Fibroblast of skin of left quadriceps (primary cell): ENCODE data around the gene ZNF687.

Experiments used
- DNase-seq, 2 experiments: peaks; one replicate each; pipeline ENCODE4 v3.0.0-alpha.2; 2013; ENCODE audit warnings: low read depth in 2 of 2

Gene ZNF687

DNA sequence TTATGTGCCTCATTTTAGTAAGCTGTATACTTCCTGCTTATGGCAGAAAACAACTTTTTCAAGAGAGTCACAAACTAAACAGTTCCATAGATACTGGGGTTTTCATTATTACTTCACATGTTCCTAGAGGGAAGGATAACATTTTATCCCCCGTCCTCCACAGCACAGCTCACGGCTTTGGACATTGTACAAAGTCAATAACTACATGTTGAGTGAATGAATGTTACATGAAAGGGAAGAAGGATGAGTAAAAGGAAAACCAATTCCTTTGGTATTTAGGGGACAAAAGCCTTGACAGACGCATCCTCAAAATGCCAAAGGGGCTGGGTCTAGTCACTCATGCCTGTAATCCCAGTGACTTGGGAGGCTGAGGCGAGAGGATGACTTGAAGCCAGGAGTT, 30.3 kb downstream of the ZNF687 start:
- no peak for DNase-seq

DNA sequence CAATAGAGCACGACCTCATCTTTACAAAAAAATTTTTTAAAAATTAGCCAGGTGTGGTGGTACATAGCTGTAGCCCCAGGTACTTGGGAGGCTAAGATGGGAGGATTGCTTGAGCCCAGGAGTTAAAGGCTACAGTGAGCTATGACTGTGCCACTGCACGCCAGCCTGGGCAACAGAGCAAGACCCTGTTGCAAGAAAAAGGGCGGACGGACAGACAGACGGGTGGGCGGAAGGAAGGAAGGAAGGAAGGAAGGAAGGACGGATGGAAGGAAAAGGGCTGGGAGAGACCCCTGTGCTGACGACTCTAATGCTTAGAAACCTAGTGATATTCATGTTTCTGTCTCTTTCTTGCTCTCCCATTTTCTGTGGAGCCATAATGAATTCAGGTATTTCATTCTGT, 30.7 kb downstream of the ZNF687 start:
- no peak for DNase-seq

DNA sequence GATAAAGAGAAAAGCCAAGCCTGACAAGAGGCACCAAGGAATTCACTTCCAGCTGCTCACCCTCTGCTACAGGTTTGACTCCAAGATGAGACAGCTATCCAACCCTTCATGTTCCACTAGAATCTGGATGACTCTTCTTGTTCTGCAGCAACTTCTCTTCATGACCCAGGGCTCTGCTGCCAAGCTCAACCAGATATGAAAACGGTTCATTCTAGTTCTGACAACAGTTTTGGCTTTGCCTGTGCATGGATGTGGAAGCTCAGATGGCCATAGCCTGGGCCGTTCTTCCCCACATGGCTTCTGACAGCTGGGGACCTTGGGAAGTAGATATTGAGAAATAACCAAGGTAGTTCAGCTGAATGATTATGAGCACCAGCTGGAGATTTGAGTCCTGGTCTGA, 31.4 kb downstream of the ZNF687 start:
- no peak for DNase-seq

DNA sequence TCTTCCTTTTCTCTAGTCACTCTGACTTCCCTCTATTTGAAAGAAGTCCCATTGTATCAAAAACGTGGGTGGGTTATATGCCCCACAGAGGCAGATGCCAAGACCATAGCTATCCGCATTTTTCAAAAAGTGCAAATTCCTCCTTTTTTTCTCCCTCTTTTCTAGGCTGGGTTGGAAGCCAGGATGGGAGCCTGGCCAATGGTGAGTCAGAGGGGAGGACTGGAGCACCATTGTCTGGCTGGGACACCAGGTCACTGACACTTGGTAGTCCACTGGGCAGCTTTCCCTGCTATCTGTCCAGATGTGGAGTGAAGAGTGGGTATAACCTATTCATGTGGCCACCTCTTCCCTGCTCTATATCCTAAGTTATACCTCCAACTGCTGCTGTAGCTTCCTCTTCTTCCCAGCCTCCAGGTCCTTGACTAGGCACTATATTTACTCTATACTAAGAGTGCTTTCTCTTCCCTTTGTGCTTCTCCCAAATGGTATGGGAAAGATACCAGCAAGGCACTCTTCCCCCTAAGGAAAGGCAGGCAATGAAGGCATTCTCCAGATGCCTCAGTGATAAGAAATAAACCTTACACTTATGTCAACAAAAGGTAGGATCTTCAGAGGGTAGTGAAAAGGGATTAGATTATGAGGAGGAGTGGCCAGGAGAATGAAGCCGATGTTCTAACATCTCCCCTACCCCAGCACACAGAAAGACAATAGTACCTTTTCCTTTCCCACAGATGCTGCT, 32.2 kb downstream of the ZNF687 start:
- no peak for DNase-seq

DNA sequence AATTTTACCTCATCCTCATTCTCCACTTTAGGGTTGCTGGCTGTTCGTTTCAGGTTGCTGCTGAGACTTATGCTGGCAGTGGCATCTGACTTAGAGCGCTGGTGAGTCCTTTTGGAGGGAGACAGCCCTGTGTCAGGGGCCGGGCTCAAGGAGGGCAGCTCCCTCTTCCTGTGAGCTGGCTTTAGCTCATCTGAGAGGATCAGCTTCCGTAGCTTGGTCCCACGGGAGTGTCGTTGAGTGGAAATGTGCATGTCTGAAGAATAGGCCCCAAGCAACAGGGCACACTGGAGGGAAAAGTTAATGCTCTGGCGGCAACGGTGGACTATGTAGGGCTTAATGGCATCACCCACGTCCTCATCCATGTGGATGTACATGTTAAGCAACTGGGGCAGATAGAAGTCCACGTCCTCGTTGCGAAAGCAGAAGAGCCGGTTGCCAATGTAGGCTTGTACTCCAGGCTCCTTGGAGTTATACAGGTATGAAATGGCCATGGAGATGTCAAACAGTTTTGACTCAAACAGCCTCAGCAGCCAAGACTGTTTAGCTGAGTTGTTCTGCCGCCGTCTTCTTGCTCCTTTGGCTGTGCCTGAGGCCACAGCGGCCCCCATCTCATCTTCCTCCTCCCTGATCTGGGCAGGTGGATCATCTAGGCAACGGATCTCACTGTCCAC, 33.6 kb downstream of the ZNF687 start:
- DNase-seq: no peak

DNA sequence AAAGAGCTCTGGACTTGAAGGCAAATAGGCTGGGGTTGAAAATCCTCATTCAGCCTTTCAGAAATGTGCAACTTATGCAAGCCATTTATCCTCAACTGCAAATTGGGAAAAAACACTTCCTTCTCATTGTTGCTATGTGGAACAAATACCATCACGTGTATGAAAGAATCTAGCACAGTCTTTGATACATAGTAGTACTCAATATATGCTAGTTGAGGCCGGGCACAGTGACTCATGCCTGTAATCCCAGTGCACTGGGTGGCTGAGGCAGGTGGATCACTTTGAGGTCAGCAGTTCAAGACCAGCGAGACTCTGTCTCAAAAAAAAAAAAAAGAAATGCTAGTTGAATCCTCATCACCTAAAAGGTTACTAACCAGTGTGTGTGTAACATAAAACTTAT, 36.9 kb downstream of the ZNF687 start:
- DNase-seq: no peak

DNA sequence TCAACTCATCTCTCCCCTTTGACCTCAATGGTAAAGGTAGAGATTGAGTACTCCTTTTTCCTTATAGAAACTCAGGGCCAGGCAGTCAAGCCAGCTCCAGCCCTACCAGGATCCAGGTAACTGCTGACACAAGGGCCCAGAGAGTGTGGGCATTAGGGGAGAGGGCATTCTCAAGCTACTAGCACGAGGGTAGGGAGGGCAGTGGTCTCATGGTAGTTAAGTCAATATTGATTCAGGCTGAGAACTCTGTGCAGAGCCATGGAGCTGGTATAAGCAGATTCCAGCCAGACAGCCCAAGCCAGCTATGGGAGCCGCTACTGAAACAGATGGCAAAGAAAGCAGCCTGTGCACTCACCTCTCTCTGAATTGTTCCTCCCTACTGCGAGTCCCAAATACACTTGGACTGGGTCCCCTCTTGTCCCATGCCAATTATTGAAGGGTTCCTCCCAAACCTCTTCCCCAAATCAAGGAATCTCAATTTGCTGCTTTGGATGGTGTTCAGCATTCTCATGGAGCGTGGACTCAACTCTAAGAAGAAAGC, 42.4 kb downstream of the ZNF687 start:
- DNase-seq: no peak

DNA sequence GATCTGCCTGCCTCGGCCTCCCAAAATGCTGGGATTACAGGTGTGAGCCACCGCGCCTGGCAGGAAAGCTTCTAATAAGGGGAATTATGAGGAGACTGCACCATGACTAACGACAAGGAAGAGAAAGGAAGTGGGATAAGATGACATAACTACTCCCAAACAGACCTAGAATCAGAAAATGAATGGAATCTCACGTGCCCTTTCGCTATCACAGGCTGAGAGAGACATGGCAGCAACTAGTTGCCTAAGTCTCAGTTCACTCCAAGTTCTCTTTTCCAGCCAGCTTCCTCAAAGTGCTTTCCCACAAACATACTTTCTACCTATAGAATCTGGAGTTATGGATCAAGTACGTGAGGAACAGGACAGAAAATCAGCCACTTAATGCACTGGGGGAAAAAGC, 43.1 kb downstream of the ZNF687 start:
- DNase-seq: no peak

DNA sequence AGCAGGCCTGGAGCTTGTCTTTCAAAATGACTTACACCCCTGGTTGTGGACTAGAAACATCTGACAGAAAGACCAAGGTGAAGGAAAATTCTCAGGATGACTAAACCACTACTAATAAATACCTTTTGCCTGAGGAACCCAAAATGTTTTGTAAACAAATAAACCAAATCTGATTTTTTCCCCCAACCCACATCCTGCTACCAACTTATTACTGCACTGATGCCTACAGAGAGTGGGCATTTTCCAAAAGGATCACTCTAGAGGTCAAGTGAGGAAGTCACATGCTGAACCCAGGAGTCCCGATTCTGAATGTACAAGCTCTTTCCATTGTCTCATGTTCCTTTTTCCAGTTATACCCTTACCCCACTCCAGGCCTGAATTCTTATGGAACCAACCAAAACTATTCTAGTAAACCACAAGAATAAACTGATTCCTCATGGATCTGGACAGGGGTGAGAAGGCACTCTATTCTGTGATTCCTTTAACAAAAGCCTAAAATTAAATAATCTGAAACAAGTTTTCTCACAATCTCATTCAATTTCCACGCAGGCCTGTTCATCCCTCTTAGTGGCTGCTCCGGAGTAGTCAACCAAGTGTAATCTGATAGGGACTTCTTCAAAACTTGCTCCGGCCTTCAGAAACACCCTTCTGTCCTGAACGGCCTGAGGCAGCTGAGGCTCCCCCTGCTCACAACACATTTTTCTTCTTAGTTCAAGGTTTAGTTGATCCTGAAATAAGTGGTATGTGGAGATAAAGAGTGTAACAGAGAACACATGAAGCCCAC, 43.7 kb downstream of the ZNF687 start:
- no peak for DNase-seq

DNA sequence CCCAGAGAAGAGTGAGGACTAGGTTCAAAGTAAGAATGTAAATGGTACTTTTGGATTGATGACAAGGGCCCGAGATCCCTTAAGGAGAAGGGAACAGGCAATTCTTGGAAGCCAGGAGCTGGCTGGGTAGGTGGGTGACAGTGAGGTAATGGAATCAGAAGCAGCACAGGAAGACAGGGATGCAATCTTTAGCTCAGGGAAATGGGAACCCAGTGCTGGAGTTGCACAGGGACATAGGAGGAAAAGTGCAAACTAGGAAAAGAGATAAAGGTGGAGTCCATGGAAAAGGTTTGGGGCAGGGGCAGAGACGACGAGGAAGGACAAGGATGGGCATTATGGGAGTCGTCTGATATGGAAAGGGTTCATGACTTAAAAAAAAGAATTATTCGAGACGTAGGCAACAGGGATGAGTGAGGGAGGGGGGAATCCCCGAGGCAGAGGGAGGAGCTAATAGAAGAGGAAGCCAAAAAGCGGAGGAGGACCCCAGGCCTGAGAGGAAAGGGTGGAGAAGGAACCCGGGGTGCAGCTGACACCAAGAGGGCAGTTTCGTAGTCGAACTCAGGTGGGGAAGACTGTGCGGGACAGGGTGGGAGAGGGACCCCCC, 44.6 kb downstream of the ZNF687 start:
- no peak for DNase-seq

DNA sequence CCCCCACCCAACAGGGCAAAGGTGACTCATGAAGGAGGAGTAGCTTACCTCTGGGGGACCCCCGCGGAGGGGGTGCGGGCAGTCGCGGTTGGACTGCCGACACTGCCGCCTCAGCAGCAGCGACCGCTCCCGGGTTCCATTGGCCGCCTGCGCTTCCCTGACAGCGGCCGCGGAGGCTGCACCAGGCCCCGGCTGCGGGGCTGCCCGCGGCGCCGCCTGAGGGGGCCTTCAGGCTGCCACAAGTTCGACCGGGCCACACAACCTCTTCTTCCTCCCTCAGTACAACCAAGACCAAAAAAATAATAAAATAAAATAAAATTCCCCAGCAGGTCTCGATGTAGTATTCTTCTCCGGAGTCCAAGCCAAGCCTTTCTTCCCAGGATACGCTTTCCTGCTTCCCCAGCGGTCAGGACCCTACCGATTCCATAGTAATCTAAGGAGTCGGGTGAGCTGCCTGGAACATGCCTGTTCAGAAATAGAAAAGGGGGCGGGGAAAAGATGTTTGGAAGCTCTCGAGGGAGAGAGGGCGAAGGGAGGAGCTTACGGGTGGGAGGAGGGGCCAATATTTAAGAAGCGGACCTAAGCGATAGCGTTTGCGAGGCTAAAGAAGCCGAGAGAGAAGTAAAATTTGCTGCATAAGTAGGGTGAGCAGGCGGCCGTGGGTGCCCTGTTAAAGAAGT, 45.3 kb downstream of the ZNF687 start, which contains the start of gene PI4KB:
Gene PI4KB, minus strand, starts transcription at position 194 of the 680 bp plus-strand sequence. CDS start 10,935 bp downstream, outside the sequence.
- peak; percentile 98 for DNase-seq

DNA sequence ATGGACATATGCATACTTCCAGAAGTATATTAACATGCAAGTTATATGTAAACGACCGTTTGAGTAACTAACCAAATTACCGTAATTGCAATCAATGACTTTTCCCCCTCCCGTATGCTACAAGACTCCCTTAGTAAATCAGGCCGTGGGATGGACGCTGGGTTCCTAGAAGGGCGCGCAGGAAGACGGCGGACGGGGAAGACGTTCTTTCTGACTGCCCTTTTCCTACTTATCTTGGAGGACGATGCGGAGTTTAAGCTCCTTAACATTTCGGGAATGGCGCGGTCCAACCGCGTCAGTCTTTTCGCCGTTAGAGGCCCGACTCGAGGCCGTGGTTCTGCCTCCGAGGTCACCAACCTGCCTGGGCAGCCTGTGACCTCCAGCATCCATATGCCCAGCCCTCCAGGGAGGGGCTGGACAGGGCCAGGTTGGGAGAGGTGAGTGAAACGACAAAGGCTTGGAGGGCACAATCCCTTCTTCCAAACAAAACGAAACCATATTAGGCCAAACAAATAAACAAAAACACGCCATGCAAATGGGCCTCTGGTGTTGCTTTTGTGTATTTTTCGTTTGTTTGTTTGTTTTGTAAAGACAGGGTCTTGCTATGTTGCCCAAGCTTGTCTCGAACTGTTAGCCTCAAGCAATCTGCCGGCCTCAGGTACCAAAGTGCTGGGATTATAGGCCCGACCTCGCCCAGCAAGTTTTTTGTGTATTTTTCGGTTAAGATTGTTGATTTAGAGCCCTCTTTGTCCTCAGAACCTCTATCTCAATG, 46.0 kb downstream of the ZNF687 start:
- no peak for DNase-seq

DNA sequence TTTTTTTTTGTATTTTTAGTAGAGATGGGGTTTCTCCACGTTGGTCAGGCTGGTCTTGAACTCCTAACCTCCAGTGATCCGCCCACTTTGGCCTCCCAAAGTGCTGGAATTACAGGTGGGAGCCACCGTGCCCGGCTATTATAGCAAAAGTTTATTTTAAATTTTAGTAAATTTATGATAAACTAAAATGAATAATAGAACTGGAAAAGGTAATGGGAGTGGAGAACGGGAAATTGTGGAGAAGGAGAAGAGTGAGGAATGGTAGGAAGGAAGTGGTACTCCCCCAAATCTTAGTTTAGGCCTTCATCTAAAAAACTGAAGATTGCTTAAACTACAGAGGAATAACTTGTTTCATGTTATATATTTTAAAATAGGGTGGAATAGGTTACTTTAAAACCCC, 52.7 kb downstream of the ZNF687 start:
- no peak for DNase-seq

DNA sequence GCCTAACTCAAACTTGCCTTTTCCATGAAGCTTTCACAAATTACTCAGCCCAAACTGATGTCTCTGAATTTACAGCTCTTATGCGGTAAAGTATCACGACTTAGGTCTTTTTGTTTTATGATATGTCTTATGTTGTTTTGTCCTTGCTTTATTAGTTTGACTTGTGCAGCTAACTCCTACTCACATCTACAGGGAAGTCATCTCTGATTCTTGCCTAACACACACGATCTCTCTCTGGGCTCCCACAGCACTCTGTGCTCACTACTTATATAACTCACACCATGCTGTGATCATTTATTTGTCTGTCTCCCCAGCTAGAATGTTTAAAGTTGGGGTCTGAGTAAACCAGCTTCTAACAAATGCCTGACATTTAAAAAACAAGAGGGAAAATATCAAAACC, 54.5 kb downstream of the ZNF687 start:
- DNase-seq: no peak

DNA sequence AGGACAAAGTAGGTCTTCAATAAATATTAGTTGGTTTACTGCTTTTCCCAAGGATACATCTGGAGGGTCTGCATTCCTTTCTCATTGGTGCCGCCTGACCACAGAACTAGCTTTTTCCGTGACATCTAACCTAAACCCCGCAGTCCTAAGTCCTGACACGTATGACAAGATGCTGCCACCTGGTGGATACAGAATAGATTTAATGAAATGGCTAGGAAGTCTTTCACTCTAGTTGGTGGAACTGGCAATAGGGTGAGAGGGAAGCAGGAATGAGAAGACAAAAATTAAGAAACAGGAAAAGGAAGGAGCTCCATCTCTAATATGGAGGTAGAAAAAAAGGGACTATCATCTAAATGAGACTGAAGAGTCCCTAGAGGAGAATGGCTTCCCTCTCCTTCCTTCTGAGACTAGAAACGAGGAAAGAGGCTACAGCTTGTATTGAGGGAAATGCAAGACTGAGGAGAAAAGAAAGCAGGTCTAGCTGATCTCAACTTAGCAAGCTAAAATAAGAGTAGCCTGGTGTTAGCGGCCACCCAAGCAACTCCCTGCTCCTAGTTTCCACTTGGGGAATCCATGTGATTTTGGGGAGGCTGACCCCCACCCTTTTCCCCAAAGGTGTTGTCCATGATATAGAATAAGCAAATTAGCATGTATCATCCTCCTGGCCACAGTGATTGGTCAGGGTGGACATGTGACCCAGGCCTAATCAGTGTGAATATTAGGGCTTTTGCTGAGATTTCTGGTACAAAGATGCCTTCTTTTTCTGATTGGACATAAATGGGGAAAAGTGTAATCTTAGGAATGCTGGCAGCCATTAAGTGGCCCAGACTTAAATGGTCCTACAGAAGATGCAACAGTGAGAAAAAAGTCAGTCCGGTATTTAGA, 59.0 kb downstream of the ZNF687 start:
- peak; percentile 65 to 68 for DNase-seq
